GM18868 (cell line): ENCODE measurements around the gene B4GALNT1.
"Not testable (repeated sequence)": the region's sequence is repeated elsewhere in the genome, so short reads cannot be mapped to it uniquely, and the experiment has no call there.

Experiments used
- ATAC-seq: cut with Tn5 transposase; IDR thresholded peaks from one replicate; pipeline ENCODE4 v1.9.1; 2021; ENCODE audit warnings: mild to moderate bottlenecking, moderate library complexity; ENCODE audit not compliant: unreplicated experiment

Gene B4GALNT1

GRCh38 chr12:57638096-57638495, 5.1 kb upstream of the B4GALNT1 start:
- no peak for ATAC-seq

- no peak for ATAC-seq
Measured at GRCh38 chr12:57637364-57637763, 4.4 kb upstream of the B4GALNT1 start.

GRCh38 chr12:57636731-57637130, 3.7 kb upstream of the B4GALNT1 start:
- not testable (repeated sequence) for ATAC-seq

GRCh38 chr12:57632073-57632957, 686 bp downstream of the B4GALNT1 start:
- no peak for ATAC-seq

DNA sequence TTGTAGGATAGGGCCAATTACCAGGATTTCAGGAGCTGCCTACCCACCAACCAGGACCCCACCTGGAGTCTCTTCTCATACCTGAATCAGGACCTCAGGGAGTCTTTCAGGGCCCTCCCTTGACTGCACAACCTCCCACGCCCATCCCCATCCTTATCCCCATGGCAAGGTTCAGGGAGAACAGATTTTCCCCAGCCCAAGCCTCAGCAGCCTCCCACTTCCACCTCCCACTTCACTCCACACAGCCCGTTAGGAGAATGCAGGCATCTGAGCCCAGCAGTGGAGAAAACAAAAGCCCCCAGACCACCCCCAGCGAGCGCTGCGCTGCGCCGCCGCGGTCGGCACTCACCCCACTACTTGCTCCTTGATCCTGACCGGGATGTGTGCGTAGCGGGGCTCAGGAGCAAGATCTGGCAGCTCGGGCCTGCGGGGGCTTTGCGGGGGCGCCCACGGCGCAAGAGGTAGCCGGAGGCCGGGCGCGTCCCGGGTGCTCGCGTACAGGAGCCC, 1.4 kb downstream of the B4GALNT1 start:
- ATAC-seq = no peak

GRCh38 chr12:57630891-57631433, 2.0 kb downstream of the B4GALNT1 start:
- ATAC-seq = no peak

DNA sequence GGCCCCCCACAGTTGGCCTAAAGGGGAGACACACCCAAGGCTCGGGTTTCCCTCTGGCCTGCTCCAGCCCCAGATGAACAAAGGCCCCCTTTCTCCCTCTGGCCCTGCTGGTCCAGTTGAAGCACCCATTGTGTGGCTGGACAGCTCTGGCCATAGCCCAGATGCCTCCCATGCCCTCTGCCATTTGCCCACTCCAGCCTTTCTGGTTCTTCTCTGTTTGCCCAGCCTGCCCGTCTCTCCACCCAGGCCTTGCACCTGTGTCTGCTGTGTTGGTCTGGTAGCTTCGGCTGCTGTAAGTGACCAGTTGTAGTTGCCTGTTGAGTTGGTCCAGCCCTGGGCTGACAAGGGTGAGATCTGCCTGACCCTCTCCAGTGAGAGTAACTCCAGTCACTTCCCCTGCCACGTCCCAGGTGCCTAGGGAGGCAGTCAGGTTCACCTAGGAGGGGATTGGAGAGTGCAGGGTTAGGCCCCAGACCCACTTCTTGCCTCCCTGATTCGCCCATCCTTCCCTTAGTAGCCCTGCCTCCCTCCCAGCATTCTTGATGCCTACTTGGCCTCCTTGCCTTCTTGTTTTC, 3.0 kb downstream of the B4GALNT1 start:
- ATAC-seq = no peak

GRCh38 chr12:57628280-57629191, 4.5 kb downstream of the B4GALNT1 start:
- ATAC-seq = no peak

- ATAC-seq = no peak
Measured at GRCh38 chr12:57627501-57628279, 5.3 kb downstream of the B4GALNT1 start.

DNA sequence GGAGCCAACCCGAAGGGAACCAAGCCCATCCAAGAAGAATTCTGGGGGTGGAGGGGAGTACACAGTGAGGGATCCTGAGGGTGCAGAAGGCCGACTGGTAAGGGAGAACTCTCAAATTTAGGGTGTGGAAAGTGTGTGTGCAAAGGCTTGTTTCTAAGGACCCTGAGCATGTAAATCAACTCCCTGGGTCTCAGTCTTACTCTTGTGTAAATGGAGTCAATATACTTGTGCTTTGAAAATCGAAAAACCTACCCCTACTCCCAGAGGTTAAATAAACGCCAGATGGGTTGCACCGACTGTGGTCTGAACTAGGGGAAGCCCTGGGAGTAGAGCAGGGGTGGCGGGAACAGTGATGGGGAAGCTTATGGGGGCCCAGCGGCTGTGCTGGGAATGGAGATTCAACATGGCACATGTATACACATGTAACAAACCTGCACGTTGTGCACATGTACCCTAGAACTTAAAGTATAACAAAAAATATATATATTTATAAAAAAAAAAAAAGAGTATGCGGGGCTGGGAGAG, 6.0 kb downstream of the B4GALNT1 start:
- ATAC-seq = no peak

GRCh38 chr12:57626111-57626920, 6.7 kb downstream of the B4GALNT1 start:
- ATAC-seq = no peak

- no peak for ATAC-seq
Measured at GRCh38 chr12:57625261-57626032, 7.6 kb downstream of the B4GALNT1 start.

DNA sequence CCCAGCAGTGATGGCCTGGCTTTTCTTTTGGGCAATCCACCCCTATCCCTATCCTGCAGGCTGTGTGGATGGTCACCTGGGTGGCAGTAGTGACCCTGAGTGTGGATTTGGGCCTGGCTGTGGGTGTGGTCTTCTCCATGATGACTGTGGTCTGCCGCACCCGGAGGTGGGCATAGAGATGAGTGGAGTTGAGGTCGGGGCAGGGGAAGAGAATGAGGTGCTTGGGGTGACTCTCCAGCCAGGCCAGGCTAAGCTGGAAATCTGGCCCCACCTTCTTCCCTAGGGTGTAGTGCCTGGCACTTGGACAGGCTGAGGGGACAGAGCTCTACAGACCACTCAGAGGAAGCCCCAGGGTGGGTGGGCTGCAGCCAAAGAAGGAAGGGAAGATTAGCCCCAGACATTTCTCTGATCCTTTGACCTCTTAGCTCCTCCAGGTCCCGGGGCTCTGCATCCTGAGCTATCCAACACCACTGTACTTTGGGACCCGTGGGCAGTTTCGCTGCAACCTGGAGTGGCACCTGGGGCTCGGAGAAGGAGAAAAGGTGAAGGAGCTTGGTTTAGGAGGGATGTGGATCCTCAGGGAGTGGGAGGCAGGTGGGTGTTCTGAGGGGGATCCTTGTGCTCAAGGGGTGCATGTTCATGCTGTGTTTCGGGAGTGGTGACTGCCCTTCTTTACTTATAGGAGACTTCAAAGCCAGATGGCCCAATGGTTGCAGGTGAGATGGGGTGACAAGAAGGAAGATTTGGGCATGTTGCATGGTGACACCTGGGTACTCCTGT, 8.4 kb downstream of the B4GALNT1 start:
- ATAC-seq = no peak

DNA sequence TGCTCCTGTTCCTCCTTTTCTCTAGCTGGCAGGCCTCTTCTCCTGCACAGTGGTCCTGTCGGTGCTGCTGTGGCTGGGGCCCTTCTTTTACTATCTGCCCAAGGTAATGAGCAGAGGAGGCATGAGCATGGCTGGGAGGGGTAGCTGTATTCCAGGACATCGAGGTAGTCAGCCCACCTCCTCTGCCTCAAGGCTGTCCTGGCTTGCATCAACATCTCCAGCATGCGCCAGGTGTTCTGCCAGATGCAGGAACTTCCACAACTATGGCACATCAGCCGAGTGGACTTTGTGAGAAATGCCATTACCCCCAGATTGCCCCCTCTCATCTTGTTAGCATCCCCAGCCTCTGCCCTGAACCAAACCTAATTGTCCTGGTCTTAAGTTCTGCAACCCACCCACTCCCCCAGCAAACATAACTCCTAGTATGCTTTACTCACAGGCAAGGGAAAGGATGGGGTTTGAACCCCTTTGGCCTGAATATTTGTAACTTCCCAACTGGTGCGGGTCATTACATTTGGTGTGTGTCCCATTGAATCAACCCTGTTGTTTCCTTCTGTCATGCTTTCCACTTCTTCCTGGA, 9.1 kb downstream of the B4GALNT1 start:
- ATAC-seq = no peak

GRCh38 chr12:57623385-57623784, 9.6 kb downstream of the B4GALNT1 start:
- no peak for ATAC-seq

DNA sequence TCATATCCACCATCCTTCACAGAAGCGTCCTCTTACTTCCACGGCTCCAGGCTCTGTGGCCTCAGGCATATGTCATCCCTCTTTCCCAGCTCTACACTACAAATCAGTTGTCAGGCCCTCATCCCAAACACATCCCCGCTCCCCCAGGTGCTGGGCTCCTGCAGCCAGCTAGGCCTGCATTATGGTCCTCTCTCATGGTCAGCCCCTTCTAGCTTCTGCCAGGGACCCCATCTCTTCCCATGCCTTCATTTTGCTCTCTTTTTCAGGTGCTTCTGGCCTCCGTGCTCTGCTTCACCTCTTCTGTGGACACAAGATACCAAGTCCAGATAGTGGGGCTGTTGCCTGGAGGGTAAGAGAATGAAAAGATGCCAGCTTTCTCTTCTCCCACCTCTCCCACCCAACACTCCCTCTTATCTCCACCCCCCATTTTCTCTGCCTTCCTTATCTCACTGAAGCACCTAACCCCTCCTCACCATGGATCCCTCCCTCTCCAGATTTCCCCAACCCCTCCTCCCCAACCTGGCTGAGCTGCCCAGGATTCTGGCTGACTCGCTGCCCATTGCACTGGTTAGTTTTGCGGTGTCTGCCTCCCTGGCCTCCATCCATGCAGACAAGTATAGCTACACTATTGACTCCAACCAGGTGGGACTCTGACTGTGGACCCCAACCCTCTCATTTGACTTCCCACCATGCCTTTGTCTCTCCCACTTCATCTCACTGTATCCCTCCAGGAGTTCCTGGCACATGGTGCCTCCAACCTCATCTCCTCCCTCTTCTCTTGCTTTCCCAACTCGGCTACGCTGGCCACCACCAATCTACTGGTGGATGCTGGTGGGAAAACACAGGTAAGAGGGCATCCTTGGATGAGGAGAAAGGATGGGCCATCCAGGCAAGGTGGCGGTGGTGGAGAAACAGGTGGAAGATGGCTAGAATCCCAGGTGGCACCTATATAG, 10.4 kb downstream of the B4GALNT1 start:
- ATAC-seq = no peak
